Stimulated activated CD4-positive, alpha-beta T cell treated with anti-CD3 and anti-CD28 coated beads, Interleukin-15, amount 100 ng/mL, for 48 hours (primary cell): ENCODE results near the gene ZNF792.
"Not testable (repeated sequence)": the region's sequence is repeated elsewhere in the genome, so short reads cannot be mapped to it uniquely, and the experiment has no call there.

ENCODE experiments used
- DNase-seq, 2 donors: peaks; one replicate each; pipeline ENCODE4 v3.0.0-alpha.2; 2020; ENCODE audit warnings: low read depth in 2 of 2

Gene ZNF792

GRCh38 chr19:34970185-34970780 is 6.3 kb upstream of the ZNF792 start:
- DNase-seq = not testable (repeated sequence)

GRCh38 chr19:34969721-34970120 is 5.7 kb upstream of the ZNF792 start:
- no peak for DNase-seq

- DNase-seq = no peak
Observed at GRCh38 chr19:34967551-34967950, 3.5 kb upstream of the ZNF792 start.

DNA sequence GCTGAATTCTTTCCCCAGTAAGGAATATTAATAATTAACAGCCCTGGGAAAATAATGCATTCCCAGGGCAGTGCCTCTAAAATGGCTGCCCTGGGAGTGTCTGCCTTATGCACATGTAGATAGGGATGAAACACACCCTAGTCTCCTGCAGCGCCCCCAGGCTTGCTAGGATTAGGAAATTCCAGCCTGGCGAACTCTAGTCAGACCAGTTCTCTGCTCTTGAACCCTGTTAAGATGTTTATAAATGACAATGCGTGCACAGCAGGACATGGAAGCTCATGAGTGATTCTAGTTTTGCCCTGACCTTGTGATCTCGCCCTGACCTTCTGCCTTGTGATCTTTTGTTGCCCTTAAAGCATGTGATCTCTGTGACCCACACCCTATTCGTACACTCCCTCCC is 1.5 kb upstream of the ZNF792 start:
- not testable (repeated sequence) for DNase-seq

- DNase-seq = no peak
Observed at GRCh38 chr19:34964598-34964997, 569 bp upstream of the ZNF792 start.

DNA sequence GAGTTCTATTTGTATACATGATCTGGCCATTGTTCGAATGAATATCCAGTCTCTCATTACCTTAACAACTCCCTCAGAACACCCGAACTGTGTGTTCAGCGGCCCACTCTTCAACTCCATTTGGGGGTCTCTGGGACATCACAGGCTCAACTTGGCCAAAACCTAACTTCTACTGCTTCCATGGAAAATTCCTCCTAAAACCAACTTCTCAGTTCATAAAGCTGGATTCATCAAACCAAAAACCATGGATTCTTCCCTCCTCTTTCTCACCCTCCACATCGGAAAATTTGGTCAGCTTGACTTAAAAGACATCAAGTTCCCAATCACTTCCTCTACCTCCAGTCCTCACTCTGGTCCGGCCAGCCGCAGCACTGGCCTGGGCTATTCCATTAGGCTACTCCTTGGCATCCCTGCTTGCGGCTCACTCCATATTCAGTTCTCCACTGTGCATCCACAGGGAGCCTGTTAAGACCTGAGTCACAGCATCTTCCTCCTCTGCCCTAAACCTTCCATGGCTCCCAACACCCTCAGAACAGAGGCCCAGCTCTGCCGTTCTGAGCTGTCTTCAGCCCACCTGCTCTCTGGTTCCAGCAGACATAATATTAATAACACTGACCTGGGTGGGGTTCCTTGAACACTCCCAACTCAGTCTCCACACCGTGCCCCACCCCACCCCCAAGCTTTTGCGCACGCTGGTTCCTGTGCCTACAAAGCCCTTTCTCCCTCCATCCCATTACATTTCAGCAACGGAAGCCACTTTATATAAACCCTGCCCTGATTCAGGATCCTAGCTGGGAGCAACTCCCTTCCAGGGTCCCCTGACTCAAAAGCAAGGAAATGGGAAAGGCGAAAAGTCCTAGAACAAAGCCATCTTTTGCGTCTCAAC is 1.1 kb downstream of the ZNF792 start:
- DNase-seq = no peak

- no peak for DNase-seq
Observed at GRCh38 chr19:34961775-34962686, 2.0 kb downstream of the ZNF792 start.

- no peak for DNase-seq
Observed at GRCh38 chr19:34960940-34961679, 2.9 kb downstream of the ZNF792 start.

DNA sequence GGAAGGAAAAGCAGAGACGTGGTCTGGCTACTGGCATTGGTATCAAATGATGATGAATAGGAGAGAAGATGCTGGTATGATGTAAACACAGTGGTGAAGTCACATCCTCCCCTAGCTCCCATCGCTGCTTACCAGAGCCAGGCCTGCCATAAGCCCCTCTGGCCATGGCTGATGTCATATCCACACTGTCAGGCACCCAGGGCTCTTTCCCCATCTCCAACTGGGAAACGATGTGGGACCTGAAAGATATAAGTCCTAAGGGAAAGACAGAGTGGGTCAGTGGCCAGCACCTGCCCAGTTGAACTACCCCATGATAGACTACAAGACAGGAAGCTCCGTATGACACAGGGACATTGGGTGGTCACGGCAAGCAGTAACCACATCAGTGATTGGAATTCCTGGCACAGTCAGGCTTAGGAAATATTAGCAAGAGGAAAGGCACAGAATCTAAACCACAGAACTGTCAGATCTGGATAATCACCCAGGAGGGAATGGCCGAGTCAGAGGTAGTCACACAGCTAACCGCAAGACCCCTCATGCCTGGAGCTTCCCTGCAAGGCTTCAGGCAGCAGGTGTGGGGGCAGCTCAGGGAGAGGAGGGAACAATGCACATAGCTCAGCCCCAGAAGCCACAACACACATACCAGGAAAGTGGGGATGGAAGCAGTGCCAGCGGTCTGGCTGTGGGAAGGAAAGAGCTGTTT is 3.8 kb downstream of the ZNF792 start:
- no peak for DNase-seq

GRCh38 chr19:34959021-34959420 is 5.0 kb downstream of the ZNF792 start:
- DNase-seq = no peak

DNA sequence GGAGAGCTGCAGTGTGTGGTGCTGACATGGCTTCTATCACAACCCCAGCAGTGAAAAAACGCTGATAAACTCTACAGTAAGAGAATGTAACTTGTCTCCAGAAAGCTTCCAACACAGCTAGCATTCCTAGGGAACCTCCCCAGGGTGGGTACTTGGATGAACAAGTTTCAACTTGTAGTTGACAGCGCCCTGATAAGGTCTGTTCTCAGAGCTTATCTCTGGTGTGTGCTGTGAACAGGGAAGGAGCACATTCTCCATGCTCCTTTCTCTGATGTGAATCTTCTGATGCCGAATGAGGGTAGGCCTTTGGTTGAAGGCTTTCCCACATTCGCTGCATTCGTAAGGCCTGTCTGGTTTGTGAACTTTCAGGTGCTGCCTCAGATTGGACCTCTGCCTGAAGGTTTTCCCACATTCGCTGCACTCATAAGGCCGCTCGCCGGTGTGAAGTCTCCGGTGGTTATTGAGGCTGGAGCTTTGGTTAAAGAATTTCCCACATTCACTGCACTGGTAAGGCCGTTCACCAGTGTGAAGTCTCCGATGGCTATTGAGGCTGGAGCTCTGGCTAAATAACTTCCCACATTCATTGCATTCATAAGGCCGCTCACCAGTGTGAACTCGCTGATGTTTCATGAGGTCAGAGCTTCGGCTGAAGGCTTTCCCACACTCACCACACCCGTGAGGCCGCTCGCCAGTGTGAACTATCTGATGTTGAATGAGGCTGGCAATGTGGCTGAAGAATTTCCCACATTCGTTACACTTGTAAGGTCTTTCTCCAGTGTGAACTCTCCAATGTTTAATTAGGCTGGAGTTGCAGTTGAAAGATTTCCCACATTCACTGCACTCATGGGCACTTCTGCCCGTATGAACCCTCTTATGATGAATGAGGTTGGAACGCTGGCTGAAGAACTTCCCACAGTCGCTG is 5.9 kb downstream of the ZNF792 start:
- DNase-seq = no peak

DNA sequence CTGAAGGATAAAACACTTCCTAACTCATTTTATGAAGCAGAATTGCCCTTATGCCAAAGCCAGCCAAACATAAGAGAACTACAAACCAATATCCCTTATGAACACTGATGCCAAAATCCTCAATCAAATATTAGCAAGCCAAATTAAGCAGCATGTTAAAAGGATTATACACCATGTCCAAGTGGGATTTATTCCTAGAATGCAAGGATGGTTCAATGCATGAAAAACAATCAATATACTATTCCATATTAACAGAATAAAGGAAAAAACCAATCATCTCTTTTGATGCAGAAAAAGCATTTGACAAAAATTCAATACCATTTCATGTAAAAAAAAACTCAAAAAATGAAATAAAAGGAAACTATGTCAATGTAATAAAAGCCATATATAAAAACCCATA is 10.9 kb downstream of the ZNF792 start:
- DNase-seq = no peak

GRCh38 chr19:34943861-34944573 is 20.0 kb downstream of the ZNF792 start:
- no peak for DNase-seq

GRCh38 chr19:34938886-34939285 is 25.1 kb downstream of the ZNF792 start:
- DNase-seq = no peak

DNA sequence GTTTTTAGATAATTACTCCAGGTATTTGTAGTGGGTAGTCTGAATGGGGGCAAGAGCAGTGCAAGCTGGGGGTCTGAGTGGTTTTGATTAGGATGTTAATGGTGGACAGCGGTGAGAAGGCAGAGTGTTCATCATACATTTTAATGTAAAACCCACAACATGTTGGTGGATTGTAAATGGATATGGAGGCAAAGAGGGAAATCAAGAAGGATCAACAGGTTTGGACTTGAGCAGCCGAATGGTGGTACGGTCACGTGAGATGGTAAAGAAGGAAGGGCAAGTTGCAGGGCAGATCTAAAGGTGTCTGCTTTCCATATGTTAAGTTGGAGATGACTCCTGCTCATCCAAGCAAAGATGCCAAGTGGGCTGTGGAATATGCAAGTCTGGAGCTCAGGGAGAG is 27.8 kb downstream of the ZNF792 start:
- DNase-seq = no peak

DNA sequence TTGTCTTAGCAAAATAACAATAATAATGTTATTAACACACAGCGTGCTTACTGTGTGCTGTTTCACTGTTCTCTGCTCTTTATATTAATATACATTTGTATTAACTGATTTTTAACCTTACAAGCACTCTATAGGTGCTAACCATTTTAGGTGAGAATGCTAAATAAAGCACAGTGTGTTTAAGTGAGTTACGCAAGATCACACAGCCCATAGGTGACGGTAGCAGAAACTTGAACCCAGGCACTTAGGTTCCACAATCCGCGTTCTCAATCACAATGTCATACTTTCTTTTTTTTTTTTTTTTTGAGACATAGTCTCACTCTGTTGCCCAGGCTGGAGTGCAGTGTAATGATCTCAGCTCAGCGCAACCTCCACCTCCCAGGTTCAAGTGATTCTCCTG is 31.5 kb downstream of the ZNF792 start:
- DNase-seq = no peak

DNA sequence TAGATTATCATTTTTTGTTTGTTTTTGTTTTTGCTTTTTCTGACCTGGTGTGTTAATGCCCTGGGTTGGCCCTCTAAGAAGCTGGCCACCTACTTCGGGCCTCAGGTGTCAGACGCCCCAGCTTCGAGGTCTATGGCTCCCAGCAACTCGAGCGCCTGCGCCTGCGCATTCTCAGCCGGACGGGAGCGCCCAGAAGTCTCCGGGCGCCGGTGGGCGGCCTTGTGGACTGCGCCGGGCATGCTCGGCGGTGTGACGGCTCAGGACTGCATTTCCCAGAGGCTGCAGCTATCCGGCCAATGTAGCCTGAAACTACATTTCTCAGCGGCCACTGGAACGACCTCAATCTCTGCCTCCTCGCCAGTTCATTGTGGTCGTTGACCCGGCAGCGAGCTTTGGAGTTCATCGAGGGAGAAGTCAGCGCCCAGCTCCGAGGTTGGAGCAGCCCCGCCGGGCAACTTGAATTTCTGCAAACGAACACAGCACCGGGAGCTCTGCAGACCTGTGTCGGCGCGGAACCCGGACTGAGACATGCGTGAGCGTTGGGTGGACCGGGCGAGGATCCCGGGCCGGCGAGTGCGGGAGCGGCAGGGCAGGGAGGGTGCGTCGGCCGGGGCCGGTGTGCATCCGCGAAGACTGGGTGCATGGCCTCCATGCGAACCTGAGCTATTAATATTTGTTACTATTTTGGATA is 37.2 kb downstream of the ZNF792 start, which contains the start of gene ZNF30:
Gene ZNF30 (plus strand): TSS at position 219 of the 691 bp plus-strand sequence. CDS start 3,045 bp downstream, outside the sequence.
- peak; percentile 71 to 84 for DNase-seq

DNA sequence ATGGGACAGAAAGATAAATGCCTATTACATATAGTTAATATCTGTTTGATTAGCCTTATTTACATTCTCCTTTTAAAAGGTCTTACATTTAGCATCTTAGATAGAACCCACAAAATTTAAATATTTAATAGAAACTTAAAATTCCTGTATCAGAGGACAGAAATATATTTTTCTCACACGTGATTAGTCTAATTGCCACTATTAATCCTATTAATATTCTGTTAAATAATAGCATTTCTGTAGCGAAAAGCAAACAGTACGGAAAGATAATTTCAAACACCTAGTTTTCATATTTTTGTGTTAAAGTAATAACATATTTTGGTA is 37.7 kb downstream of the ZNF792 start:
- DNase-seq = no peak
